NK-92 (cell line): ENCODE measurements around the gene TMEM101.
"Not testable (repeated sequence)": the region's sequence is repeated elsewhere in the genome, so short reads cannot be mapped to it uniquely, and the experiment has no call there.

ENCODE experiments used
- DNase-seq: peaks from one replicate; lab custom pipeline; 2025; ENCODE audit not compliant: unreplicated experiment; lab: John Stamatoyannopoulos, UW

The TMEM101 gene

DNA sequence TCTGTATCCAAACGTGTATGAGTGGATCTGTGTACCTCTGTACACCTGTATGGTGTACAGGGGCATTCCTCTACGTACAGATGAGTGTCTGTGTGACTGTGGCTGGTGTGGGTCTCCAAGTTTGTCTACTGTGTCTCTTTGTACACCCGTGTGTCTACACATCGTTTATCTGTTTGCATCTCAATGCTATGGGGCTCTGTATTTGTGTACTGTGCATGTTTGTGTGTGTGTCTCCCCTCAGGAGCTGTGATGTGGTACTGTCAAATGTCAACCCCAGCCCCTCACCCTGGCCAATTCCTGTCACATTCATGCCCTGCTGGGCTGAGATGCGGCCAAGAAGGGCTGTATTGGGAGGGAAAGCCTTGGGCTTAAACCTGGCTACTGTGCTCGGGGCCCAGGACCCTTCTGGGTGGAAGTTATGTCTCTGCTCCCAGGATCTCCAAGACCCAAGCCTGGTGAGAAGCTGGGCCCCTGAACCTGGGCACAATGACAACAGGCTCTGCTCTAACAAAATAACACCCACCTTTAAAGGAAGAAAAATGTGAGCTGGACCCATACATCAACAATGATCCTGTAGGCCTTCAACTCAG lies 13.8 kb downstream of the TMEM101 start:
- DNase-seq = no peak

DNA sequence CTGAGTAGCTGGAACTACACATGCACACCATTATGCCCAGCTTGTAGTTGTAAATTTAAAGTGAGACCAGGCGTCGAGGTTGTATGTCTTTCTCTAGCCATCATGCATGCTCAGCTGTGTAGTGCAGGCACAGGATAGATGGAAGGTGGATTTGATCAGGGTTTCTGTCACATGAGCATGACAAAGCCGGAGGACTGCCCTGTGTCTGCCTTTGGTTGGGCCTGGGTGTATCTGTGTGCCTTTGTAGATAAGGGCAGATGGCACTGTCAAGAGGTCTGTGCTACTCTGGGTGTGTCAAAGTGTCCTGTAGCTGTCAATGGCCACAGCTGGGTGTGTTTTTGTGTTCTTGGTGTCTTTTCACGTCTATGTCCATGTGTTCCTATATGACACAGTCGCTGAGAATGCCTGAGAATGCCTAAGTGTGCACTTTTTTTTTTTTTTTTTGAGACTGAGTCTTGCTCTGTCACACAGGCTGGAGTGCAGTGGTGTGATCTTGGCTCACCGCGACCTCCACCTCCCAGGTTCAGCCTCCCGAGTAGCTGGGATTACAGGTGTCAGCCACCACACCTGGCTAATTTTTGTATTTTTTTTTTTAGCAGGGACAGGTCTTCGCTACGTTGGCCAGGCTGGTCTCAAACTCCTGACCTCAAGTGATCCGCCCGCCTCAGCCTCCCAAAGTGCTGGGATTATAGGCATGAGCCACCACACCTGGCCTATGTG lies 14.5 kb downstream of the TMEM101 start:
- no peak for DNase-seq

DNA sequence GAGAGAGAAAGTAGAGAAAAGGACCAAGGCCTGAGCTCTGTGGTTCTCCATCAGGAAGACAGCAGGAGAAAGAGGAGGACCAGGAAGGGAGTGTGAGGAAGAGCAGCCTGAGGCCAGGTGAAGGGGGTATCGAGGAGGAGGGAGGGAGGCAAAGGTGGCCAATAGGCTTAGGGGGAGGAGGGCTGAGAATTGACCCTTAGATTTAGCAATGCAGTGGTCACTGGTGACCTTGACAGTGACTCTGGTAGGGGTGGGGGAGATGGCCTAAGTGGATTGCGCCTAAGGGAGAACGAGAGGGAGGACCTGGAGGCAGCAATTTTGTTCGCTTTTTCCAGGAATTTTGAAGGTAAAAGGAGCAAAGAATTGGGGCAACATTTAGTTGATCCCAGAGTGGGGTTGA lies 15.7 kb downstream of the TMEM101 start:
- DNase-seq = no peak

DNA sequence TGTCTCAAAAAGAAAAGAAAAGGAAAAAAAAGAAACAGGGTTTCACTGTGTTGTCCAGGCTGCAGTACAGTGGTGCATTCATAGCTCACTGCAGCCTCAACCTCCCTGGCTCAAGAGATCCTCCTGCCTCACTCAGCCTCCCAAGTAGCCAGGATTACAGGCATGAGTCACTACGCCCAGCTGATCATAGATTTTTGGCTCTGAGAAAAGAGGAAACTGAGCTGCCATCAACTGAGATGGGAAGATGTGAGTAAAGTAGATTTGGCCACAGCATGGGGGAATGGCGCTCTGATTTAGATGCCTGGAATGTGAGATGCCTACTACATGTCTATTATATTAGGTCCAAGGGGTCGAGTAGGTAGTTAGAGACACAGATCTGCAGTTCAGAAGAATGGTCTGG lies 16.2 kb downstream of the TMEM101 start:
- DNase-seq = no peak

DNA sequence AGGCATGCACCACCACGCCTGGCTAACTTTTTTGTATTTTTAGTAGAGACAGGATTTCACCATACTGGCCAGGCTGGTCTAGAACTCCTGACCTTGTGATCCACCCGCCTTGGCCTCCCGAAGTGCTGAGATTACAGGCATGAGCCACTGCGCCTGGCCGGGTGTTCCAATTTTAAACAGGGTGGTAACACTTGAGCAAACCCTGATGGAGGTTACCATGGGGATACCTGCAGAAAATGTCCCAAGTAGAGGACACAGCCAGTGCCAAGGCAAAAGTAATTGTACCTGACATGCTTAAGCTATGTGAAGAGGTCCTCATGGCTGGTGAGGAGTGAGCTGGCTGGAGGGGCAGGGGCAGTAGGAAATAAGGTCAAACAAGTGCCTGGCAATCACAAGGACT lies 17.6 kb downstream of the TMEM101 start:
- not testable (repeated sequence) for DNase-seq

DNA sequence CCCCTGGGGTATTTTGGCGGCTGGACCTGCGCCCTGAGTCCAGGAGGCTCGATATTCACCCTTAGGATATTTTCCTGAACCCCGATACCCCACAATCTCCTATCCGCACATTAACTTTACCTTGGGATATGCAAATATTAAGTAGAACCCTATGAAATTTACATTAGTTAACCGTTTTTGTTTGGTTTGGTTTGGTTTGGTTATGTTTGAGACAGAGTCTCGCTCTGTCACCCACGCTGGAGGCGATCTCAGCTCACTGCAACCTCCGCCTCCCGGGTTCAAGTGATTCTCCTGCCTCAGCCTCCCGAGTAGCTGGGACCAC lies 19.7 kb downstream of the TMEM101 start:
- DNase-seq = no peak

DNA sequence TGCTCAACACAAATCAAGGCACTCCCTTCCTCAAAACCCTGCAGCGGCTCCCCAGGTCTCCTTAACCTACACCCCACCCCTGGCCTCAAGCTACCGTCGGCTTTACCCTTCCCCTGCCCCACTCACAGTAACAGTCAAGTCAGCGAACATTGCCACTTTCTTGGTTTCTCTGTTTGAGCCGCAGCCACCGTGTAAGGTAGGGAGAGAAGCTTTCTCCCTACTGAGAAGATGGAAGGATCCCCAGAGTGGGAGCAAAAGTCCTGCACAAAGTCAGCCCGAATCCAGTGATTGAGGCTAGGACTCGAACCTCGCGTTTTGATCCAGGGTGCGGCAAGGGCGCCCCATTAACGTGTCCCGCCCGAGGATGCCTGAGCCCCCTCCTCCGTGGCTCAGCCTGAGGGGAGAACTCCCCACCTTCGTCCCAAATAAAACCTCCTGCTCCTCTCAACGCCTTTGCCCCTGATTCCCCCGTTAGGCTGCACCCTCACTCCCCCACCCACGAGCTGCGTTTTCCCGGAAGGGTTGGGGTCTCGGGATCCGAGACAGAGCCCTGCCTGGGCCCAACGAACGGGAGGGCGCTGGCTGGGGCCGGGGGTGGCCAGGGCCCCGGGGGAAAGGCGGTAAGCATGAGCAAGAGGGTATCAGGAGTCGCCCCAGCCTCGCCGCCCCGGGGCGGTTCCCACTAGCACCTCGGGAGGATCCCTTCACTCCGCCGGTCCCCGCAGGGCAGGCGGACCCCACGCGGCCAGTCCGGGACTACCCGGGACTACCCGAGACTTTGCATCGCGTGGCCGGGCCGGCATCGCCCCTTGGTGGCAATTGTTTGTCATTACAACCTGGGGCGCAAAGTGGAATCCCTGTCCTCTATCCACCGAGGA lies 20.3 kb downstream of the TMEM101 start:
- no peak for DNase-seq

DNA sequence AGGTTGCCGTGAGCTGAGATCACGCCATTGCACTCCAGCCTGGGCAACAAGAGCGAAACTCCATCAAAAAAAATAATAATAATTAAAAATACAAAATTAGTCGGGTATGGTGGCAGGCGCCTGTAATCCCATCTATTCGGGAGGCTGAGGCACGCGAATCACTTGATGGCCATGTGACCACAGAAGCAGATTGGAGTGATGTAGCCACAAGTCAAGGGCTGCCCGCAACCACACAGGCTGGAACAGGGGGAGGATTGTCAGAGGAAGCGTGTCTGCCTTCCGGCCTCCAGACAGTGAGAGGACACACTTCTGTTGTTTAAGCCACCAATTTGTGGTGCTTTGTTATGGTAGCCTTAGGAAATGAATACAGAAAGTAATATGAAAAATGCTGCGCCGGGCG lies 22.1 kb downstream of the TMEM101 start:
- DNase-seq = no peak

DNA sequence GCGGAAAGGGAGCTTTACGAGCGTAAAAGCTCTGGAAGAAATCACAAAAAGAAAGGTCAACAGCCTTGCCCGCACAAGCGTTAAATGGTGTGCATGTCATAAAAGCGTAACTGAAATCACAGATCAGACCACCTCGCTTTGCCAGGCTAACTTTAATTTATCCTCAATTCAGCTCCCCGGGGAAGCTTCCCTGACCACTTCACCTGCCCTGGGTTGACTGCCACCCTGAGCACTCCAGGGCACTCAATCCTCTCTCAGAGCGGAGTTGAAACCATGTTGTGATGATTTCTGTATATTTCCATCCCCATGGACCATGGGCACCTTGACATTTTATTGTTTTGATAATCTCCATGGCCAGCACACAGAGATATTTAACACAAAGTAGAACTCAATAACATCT lies 26.5 kb downstream of the TMEM101 start:
- no peak for DNase-seq

DNA sequence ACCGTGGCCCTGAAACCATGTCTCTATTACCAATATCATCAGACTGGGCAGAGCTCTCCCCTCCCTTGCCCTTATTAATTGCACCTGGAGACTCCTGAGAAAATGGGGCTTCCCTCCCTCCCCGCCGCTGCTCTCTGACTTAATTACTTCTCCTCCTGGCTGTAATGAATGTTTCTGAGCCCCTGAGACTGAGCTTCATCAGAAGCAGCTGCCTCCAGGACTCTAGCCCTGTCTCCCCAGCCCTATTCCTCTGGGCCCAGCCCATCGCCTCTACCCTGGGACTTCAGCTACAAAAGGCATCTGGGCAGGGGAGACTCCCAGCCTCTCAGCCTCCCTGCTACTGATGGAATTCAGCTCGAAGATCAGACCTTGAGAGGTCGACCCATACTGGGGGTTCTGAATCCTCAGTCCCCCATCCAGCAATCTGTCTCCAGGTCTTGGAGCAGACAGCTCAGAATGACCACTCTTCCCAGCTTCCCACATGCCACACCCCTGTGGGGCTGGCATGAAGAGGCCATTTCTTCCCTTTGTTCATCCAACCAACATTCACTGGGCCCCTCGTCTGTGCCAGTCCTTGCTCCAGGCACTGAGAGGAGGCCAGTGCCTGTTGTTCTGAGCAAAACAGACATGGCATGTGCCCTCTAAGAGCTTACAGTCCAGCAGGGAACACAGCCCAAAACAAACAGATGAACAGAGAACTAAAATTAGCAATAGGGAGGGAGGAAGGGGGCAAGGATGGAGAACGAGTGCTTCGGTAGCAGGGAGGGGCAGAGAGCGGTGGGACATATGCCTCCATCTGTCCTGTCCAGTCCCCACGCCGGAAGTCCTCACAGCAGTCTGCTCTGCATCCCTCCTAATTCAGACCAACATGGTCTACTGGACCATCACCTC lies 27.4 kb downstream of the TMEM101 start:
- no peak for DNase-seq

DNA sequence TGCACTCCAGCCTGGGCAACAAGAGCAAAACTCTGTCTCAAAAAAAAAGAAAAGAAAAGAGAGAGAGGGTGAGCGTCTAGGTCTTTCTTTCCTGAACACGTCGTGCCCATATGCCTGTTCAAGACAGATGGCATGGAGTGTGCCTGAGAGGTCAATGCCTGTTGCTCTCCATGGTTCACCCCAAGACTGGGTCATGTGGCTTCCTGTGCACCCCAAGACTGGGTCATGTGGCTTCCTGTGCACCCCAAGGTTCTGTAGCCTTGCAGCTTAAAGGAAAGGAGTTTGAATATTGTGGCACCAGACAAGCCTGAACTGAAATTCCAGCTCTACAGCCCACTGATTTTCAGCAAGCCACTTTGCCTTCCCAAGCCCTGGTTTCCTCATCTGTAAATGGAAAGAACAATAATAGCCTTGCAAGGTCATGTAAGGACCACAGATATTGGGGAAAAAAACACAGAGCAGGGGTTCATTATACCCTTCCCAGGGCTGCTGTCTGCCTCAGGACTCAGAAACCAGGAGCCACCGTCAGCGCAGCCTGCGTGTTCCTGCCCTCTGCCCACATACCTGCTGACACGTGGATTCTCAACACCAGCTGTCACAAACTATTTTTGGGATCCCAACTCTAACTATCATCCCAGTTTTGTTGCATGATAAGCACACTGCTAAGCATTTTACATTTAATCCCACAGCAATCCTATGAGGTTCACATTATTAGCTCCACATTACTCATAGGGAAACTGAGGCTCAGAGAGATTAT lies 28.4 kb downstream of the TMEM101 start:
- no peak for DNase-seq

DNA sequence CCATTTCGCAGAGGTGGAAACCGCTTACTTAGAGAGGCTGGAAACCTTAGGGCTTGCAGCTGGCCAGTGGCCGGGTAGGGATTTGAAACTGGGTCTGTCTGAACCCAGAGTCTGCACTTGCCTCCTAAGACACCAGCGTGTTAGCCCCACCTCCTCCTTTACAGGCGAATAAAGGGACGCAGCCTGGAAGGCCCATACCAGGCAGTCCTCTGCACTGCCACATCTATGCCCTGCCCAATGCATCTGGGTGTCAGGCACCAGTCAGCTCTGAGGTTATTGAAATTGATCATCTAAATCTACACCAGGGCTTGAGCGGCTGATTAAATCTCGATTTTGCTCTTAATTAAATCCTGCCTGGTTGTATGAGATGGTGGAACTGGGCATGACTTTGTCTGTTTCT lies 30.2 kb downstream of the TMEM101 start:
- DNase-seq = no peak

DNA sequence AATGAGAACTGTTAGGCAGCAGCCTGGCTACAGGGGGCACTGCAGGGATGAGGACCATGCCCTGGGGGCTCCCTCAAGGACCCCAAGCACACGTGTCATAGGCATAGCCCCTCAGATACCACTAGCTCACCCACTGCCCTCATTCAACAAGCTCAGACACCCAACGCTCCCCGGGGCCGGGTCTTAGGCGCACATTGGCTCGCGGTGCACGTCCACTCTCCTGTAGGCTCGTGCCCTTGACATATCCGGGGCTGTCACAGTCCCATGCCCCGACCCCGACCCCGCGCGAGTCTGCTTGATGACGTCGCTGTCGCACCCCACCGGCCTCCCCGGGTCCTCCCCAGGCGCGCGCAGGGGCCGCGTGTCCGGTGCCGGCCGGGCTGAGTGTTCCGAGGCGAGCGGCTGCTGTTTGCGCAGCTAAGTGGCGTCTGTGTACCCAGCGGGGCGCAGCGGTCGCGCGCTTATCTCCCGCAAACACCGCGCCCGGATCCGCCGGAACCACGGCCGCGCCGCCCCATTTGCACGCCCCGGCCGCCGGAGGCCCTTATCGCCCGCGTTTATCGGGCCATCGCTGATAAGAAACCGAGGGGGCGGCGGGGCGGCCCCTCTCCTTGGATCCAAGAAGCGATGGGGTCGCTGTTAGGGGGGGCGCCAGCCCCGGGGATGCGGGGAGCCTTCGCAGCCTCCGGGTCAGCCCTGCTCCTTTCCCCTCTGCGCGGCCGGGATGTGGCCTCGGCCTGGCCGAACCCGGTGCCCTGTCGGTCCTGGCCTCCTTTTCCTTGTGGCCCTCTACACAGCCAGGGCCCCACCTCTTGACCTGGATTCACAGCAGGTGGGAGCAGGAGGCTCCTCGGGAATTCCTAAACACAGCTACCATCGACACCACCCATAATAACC lies 31.0 kb downstream of the TMEM101 start:
- no peak for DNase-seq

DNA sequence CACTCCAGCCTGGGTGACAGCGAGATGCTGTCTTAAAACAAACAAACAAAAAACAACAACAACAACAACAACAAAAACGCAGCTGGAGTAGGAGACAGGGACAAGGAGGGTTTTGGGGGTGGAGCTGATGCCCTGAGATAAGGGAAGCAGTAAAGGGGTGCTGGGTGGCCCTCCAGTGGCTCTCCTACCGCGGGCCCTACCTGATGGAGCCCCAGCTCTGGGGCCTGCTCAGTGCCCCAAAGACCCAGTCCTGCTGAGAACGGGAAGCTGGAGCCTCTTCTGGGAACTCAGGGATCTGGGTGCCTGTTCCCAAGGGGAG lies 31.6 kb downstream of the TMEM101 start:
- no peak for DNase-seq

DNA sequence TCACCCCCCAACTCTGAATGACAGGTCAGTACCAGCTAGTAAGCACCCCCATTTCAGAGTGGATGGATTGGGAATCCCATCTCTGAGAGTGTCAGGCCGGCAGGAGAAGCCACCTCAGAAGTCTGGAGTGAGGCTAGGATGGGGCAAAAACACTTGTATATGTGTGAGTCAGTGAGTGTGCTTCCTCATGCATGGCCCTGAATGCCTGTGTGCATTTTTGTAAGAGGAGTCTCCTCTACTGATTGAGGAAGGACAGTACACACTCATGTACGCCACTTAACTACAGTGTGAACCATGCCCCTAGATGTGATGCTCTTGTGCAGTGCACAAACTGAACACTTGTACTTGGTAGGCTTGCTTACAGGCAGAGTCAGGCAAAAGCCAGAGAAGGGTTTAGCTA lies 32.6 kb downstream of the TMEM101 start:
- no peak for DNase-seq

DNA sequence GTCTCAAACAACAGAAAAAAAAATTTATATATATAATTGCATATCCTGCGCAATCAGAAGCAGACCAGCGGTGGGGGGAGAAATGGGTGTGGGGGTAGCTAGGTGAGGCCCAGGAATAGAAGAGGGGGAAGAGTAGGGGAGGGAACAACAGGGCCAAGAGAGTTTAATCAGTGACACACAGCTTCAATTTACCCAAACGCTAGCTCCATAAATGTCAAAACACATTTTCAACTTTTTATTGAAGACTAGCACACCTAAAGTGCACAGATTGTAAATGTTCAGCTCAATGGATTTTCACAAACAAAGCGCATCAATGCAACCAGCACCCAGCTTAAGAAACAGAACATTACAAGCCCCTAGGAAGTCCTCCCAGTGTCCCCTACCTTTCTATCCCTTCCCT lies 35.1 kb downstream of the TMEM101 start:
- no peak for DNase-seq

DNA sequence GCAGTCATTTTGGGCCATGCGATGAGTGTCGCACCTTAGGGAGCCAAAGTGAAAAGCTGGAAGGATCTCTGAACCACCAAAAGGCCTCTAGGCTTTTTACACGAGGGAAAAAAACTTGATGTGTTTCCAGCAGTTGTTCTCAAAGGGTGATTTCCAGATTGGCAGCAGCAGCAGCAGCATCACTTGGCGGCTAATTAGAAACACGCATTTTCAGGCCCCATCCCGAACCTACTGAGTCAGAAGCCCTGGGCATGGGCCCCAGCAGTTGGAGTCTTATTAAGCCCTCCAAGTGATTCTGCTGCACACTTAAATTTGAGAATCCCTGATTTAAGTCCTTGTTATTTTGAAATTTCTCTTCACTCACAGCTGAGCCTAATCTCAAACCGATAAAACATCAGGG lies 35.8 kb downstream of the TMEM101 start:
- DNase-seq = no peak

DNA sequence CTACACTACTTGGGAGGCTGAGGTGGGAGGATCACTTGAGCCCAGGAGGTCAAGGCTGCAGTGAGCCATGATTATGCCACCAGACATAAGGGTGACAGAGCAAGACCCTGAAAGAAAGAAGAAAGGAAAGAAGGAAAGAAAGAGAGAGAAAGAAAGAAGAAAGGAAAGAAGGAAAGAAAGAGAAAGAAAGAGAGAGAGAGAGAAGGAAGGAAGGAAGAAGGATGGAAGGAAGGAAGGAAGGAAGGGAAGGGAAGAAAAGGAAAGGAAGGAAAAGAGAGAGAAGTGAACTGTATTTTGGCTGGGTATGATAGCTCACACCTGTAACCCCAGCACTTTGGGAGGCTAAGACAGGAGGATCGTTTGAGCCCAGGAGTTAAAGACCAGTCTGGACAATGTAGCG lies 36.7 kb downstream of the TMEM101 start:
- no peak for DNase-seq

DNA sequence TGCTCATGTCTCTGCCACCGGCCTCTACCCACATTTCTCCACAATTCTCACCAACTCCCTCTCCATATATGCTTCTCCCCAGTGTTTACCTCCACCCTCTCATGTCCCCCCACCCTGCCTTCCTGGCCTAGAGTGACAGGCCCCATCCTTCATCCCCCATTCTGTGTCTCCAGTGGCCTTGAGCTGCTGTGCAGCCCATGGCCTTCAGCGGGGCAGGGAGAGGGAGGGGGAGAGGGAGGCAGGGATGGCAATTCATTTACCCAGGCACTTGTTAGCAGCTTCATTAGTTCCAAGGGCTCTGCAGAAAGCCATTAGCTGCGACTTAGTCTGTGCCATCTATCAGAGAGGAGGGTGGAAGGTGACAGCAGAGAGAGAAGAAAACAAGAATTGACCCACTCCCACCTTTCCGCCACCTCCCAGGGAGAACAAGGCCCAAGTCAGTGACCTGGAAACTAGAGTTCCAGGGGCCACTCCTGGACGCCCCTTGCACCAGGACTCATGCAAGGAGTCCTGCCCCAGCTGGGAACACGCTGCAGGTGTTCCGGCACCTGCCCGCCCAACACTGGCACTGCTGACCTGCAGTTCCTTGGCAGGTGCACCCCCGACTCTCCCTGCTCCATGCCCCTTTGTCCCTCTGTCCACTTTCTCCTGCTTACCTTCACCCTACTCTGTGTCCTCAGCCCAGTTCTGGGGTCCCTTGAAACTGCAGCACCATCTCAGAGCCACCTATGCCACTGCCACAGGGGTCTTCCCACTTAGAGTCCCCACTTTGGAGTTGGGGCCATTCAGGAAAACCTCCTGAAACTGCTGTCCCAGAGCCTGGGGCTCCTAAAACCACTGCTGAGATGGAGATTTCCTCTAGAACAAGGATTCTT lies 37.6 kb downstream of the TMEM101 start:
- no peak for DNase-seq
